ENCODE measurements around the gene KLK15.

GRCh38 chr19:50869479-50869878 is 36.1 kb upstream of the KLK15 start:
- no peak for TF ChIP-seq TOX (CRISPR knock-in tag; IDR thresholded peaks at IDR 0.05; ENCODE audit: borderline replicate concordance)
- TF ChIP-seq RARB (CRISPR knock-in tag; IDR thresholded peaks at IDR 0.05): no peak
- TF ChIP-seq CREB5 (CRISPR knock-in tag; IDR thresholded peaks at IDR 0.05; ENCODE audit: low read depth): no peak
- TF ChIP-seq ZFP3 (CRISPR knock-in tag; IDR thresholded peaks at IDR 0.05): no peak
- TF ChIP-seq PATZ1 (CRISPR knock-in tag; IDR thresholded peaks at IDR 0.05; ENCODE audit: borderline replicate concordance): no peak
- TF ChIP-seq ZFP30 (CRISPR knock-in tag; IDR thresholded peaks at IDR 0.05): no peak
- no peak for TF ChIP-seq CSDC2 (CRISPR knock-in tag; IDR thresholded peaks at IDR 0.05)
- TF ChIP-seq OSR1 (CRISPR knock-in tag; IDR thresholded peaks at IDR 0.05): no peak
- no peak for TF ChIP-seq ISL1 (CRISPR knock-in tag; IDR thresholded peaks at IDR 0.05)
- no peak for TF ChIP-seq ARNTL (CRISPR knock-in tag; IDR thresholded peaks at IDR 0.05; ENCODE audit: borderline replicate concordance, low read depth)
- TF ChIP-seq TCF4 (CRISPR knock-in tag; IDR thresholded peaks at IDR 0.05; ENCODE audit: borderline replicate concordance): no peak
- no peak for TF ChIP-seq BACH2 (CRISPR knock-in tag; IDR thresholded peaks at IDR 0.05; ENCODE audit: borderline replicate concordance)
- TF ChIP-seq POU6F1 (CRISPR knock-in tag; IDR thresholded peaks at IDR 0.05; ENCODE audit: borderline replicate concordance, low read depth): no peak
